GM18858 (cell line): ENCODE data around the gene TSHB.

Experiments used
- ATAC-seq: cut with Tn5 transposase; IDR thresholded peaks from one replicate; pipeline ENCODE4 v1.9.1; 2021; ENCODE audit not compliant: unreplicated experiment

The TSHB gene

GRCh38 chr1:115059316-115059715, 29.7 kb downstream of the TSHB start:
- ATAC-seq = no peak

- ATAC-seq = no peak
Observed at GRCh38 chr1:115060501-115060900, 30.9 kb downstream of the TSHB start.

GRCh38 chr1:115062542-115063004, 32.9 kb downstream of the TSHB start:
- peak; percentile 74 for ATAC-seq

GRCh38 chr1:115063228-115063901, 33.7 kb downstream of the TSHB start:
- ATAC-seq = peak; percentile 23

GRCh38 chr1:115064461-115064860, 34.8 kb downstream of the TSHB start:
- no peak for ATAC-seq

- no peak for ATAC-seq
Observed at GRCh38 chr1:115065021-115065420, 35.4 kb downstream of the TSHB start.

- no peak for ATAC-seq
Observed at GRCh38 chr1:115067161-115067859, 37.7 kb downstream of the TSHB start.

GRCh38 chr1:115068826-115069585, 39.4 kb downstream of the TSHB start:
- ATAC-seq = no peak

GRCh38 chr1:115069659-115070308, 40.2 kb downstream of the TSHB start:
- ATAC-seq = no peak

GRCh38 chr1:115071012-115071664, 41.5 kb downstream of the TSHB start:
- no peak for ATAC-seq

- ATAC-seq = no peak
Observed at GRCh38 chr1:115073298-115074087, 43.9 kb downstream of the TSHB start.

GRCh38 chr1:115074839-115075534, 45.4 kb downstream of the TSHB start:
- ATAC-seq = no peak

- no peak for ATAC-seq
Observed at GRCh38 chr1:115076384-115076915, 46.8 kb downstream of the TSHB start.

GRCh38 chr1:115077286-115077983, 47.8 kb downstream of the TSHB start:
- ATAC-seq = no peak

GRCh38 chr1:115077984-115078330, 48.3 kb downstream of the TSHB start:
- no peak for ATAC-seq

- no peak for ATAC-seq
Observed at GRCh38 chr1:115078708-115079107, 49.1 kb downstream of the TSHB start.

- ATAC-seq = no peak
Observed at GRCh38 chr1:115082949-115083348, 53.3 kb downstream of the TSHB start.
